GM19455 (cell line): ENCODE results near the gene ZFAND3.
"Not testable (repeated sequence)": the region's sequence is repeated elsewhere in the genome, so short reads cannot be mapped to it uniquely, and the experiment has no call there.

Source experiments
- ATAC-seq: cut with Tn5 transposase; IDR thresholded peaks from one replicate; pipeline ENCODE4 v1.9.1; 2021; ENCODE audit not compliant: unreplicated experiment

ZFAND3 gene

GRCh38 chr6:37990762-37991525 lies 171.4 kb downstream of the ZFAND3 start:
- ATAC-seq, result no peak

- no peak for ATAC-seq
Measured at GRCh38 chr6:37992749-37993148, 173.2 kb downstream of the ZFAND3 start.

- ATAC-seq, result not testable (repeated sequence)
Measured at GRCh38 chr6:37993194-37993593, 173.7 kb downstream of the ZFAND3 start.

GRCh38 chr6:37993596-37993995 lies 174.1 kb downstream of the ZFAND3 start:
- ATAC-seq, result no peak

GRCh38 chr6:37994223-37994622 lies 174.7 kb downstream of the ZFAND3 start:
- ATAC-seq, result no peak

- ATAC-seq, result no peak
Measured at GRCh38 chr6:37998366-37998765, 178.8 kb downstream of the ZFAND3 start.

GRCh38 chr6:38001386-38001785 lies 181.9 kb downstream of the ZFAND3 start:
- no peak for ATAC-seq

GRCh38 chr6:38004908-38005307 lies 185.4 kb downstream of the ZFAND3 start:
- ATAC-seq, result no peak

- no peak for ATAC-seq
Measured at GRCh38 chr6:38011937-38012336, 192.4 kb downstream of the ZFAND3 start.

- ATAC-seq, result no peak
Measured at GRCh38 chr6:38012573-38012972, 193.0 kb downstream of the ZFAND3 start.

- ATAC-seq, result no peak
Measured at GRCh38 chr6:38015341-38015740, 195.8 kb downstream of the ZFAND3 start.

GRCh38 chr6:38016824-38017223 lies 197.3 kb downstream of the ZFAND3 start:
- no peak for ATAC-seq

- ATAC-seq, result no peak
Measured at GRCh38 chr6:38018755-38019165, 199.2 kb downstream of the ZFAND3 start.

GRCh38 chr6:38020593-38020992 lies 201.1 kb downstream of the ZFAND3 start:
- no peak for ATAC-seq

GRCh38 chr6:38021029-38021428 lies 201.5 kb downstream of the ZFAND3 start:
- ATAC-seq, result no peak

- ATAC-seq, result no peak
Measured at GRCh38 chr6:38021571-38021970, 202.0 kb downstream of the ZFAND3 start.

GRCh38 chr6:38022688-38023087 lies 203.2 kb downstream of the ZFAND3 start:
- no peak for ATAC-seq

GRCh38 chr6:38024908-38025307 lies 205.4 kb downstream of the ZFAND3 start:
- ATAC-seq, result no peak

- no peak for ATAC-seq
Measured at GRCh38 chr6:38025451-38025850, 205.9 kb downstream of the ZFAND3 start.

GRCh38 chr6:38027685-38028373 lies 208.3 kb downstream of the ZFAND3 start:
- ATAC-seq, result no peak

GRCh38 chr6:38030380-38030779 lies 210.9 kb downstream of the ZFAND3 start:
- no peak for ATAC-seq

- no peak for ATAC-seq
Measured at GRCh38 chr6:38032797-38033196, 213.3 kb downstream of the ZFAND3 start.
